ENCODE results near the gene CEP350.
"Not testable (repeated sequence)": the region's sequence is repeated elsewhere in the genome, so short reads cannot be mapped to it uniquely, and the experiment has no call there.

DNA sequence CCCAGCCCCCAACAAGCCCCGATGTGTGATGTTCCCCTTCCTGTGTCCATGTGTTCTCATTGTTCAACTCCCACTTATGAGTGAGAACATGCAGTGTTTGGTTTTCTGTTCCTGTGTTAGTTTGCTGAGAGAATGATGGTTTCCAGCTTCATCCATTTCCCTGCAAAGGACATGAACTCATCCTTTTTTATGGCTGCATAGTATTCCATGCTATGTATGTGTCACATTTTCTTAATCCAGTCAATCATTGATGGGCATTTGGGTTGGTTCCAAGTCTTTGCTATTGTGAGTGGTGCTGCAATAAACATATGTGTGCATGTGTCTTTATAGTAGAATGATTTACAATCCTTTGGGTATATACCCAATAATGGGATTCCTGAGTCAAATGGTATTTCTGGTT is 52.2 kb downstream of the CEP350 start:
- TF ChIP-seq SIN3A (IDR thresholded peaks at IDR 0.05; ENCODE audit: borderline replicate concordance, low read depth, low read length); GATA2 (CRISPR knock-in tag; IDR thresholded peaks at IDR 0.05); CTCF (IDR thresholded peaks at IDR 0.05); EP300 (IDR thresholded peaks at IDR 0.05; ENCODE audit: borderline replicate concordance in 1 of 2, low read depth in 1 of 2, low read length in 1 of 2); USF2 (IDR thresholded peaks at IDR 0.05; ENCODE audit: borderline replicate concordance, low read depth, low read length); YY1 (IDR thresholded peaks at IDR 0.05; ENCODE audit: low read depth); FOSL2 (IDR thresholded peaks at IDR 0.05; ENCODE audit: borderline replicate concordance, low read depth); RAD21 (IDR thresholded peaks at IDR 0.05; ENCODE audit: low read length); GABPA (IDR thresholded peaks at IDR 0.05; ENCODE audit: low read depth); JUND (IDR thresholded peaks at IDR 0.05); FOXM1 (IDR thresholded peaks at IDR 0.05; ENCODE audit: low read depth); EZH2phosphoT487 (IDR thresholded peaks at IDR 0.05; ENCODE audit: borderline replicate concordance, low read depth): not testable (repeated sequence)
- TF ChIP-seq, protein P1, sequence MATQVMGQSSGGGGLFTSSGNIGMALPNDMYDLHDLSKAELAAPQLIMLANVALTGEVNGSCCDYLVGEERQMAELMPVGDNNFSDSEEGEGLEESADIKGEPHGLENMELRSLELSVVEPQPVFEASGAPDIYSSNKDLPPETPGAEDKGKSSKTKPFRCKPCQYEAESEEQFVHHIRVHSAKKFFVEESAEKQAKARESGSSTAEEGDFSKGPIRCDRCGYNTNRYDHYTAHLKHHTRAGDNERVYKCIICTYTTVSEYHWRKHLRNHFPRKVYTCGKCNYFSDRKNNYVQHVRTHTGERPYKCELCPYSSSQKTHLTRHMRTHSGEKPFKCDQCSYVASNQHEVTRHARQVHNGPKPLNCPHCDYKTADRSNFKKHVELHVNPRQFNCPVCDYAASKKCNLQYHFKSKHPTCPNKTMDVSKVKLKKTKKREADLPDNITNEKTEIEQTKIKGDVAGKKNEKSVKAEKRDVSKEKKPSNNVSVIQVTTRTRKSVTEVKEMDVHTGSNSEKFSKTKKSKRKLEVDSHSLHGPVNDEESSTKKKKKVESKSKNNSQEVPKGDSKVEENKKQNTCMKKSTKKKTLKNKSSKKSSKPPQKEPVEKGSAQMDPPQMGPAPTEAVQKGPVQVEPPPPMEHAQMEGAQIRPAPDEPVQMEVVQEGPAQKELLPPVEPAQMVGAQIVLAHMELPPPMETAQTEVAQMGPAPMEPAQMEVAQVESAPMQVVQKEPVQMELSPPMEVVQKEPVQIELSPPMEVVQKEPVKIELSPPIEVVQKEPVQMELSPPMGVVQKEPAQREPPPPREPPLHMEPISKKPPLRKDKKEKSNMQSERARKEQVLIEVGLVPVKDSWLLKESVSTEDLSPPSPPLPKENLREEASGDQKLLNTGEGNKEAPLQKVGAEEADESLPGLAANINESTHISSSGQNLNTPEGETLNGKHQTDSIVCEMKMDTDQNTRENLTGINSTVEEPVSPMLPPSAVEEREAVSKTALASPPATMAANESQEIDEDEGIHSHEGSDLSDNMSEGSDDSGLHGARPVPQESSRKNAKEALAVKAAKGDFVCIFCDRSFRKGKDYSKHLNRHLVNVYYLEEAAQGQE (IDR thresholded peaks at IDR 0.05; ENCODE audit: low read depth, low read length), result not testable (repeated sequence)

All from SK-N-SH (cell line).